GM18858 (cell line): ENCODE results near the gene SCT.

Experiments
- ATAC-seq: cut with Tn5 transposase; IDR thresholded peaks from one replicate; pipeline ENCODE4 v1.9.1; 2021; ENCODE audit not compliant: unreplicated experiment

SCT gene

DNA sequence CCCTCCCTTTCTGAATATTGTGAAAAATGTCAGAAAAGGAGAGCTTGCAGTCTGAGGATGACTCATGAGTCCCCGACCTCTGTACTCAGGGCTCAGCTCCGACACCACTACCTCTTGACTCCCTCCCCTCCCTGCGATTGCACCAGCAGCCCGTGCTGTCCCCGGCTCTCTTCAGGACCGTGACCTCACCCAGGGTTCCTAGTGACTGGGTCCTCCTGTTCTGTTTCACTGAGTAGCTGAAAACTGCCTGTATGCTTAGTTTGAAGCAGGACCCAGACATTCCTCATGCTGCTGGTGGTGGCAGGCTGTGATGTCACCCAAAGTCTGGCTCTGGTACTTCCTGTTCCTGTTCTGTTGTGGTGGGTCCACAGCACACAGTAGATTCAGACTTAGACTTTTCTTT is 39.0 kb downstream of the SCT start:
- no peak for ATAC-seq

DNA sequence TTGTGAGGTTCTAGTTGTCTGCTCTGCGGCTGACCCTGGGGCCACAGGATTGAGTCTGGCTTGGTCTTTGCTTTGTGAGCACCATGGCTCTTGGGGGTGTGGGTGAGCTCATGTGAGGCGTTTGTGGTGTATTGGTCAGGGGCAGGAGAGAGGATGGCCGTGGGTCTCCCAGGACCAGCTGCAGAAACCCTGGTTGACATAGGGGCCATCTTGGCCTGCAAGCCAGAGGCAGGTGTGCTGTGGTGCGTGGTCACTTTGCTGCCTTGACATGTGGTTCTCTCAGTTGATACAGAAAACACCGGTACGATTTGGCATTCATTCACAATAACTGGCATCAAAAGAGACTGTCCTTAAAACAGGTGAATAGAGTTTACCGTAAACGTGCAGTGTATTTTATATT is 39.4 kb downstream of the SCT start:
- no peak for ATAC-seq

DNA sequence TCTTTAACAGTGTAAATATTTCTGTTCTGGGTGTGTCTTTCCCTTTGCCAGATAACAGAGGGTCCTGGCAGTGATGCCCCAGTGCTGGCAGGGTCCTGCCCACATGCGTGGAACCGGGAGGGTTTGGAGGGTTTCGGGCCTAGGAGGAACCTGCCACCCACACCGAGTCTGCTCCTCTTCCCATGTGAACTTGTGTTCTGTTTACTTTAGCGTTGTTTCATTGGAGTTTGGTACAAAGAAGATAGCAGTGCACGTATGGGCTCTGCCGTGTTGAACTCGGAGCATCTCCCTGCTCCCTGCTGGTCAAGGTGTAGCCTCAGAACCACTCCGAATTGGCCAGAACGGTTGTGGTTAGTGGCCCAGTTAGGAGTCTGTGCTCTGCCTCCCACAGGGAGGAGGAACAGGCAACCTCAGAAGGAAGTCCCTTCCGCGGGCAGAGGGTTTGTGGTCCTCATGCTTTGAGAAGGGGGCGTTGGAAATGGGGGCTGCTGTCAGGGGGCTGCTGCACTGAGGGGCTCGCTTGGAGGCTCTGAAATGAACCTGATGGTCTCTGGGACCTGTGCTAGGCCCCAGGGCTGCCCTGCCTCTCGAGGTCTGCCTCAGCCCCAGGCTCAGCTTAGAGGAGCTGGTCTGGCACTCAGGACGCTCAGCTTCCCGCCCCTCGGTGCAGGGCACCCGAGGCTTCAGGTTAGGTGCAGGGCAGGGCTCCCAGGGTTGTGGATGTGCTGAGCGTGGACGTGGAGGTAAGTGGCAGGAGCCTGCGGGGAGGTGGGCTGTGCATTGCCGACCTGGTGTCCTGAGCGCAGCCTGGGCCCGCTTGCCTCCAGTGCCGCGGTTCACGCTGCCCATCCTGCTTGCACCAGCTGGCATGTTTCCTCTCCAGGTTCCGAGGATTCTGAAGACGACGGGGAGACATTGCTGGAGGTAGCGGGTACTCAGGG is 40.3 kb downstream of the SCT start:
- ATAC-seq = no peak

DNA sequence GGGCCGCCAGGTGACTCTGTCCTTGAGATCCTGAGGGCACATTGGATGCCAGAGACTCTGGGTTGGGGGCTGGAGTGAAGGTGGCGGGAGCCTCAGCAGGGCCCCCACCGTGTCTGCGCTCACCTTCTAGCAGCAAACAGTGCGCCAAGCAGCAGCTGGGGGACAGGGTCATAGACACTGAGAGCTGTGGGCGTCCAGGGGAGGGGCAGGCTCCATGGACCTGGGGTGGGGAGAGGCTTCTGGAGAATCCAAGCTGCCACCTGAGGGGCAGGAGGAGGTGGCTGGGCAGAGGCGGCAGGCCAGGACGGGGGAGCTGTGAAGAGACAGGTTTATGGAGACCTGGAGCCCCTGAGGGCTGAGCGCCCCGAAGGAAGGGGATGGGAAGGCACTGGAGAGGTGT is 42.7 kb downstream of the SCT start:
- no peak for ATAC-seq

DNA sequence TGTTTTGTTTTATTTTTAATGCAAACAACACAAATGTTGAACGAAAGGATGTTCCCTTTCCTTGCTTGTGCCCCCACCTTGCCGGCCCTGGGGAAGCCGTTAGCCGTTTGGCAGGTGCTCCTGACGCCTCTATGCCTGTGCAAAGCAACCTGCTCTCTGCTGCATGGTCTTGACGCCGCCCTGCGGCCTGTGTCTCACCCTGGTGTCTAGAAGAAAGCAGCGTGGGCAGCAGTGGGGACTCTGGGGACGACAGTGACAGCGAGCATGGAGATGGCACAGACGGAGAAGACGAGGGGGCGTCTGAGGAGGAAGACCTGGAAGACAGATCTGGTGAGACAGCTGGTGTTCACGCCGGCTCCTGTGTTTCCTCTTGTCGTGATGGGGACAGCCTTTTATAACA is 45.2 kb downstream of the SCT start:
- ATAC-seq = no peak

DNA sequence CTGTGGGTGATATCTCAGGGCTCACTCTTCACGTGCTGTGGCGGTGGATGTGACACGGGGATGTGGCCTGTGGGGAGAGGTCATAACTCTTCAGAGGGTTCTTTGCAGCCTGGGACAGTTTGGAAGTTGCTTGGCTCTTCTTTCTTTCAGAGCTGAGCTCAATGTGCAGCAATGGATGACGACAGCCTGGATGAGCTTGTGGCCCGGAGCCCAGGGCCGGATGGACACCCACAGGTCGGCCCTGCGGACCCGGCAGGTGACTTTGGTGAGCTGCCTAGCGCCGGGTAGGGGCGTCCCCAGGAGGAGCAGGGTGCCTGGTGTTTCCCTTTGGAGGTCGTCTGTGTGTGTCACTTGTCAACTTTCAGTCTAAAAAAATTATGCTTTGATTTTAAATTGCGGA is 45.6 kb downstream of the SCT start:
- no peak for ATAC-seq

DNA sequence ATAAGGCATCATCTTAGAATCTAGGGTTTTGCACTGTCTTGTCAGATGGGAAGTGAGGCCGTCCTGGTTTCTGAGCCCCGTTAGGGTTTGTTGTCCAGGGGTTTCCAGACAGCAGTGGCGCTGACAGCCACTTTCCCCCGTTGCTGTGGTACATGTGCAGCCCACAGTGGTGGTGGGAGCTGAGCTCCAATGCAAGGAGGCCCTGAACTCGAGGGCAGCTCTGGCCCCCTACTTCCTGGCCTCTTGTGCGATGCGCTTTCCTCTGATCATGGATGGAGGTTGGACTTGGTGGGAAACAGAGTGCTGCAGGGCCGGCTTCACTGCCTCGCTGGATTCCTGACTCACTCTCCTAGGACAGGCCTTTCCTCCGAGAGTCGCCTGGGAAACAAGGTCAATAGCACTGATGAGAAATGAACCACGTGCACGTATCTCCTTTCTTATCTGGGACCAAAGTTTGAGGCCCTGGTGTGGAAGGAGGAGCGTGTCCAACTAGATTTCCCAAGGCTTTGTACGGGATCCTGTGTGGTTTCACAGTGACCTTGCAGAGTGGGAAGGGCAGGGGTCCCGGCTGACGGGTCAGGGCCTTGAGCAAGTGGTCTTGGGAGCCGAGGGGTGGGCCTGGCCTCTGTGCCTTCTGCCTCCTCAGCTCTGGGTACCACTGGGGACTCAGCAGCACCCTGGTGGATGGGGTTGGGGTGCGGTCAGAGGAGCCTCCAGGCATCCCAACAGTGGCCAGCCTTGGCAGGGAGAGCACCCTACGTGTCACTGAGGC is 47.0 kb downstream of the SCT start:
- no peak for ATAC-seq

DNA sequence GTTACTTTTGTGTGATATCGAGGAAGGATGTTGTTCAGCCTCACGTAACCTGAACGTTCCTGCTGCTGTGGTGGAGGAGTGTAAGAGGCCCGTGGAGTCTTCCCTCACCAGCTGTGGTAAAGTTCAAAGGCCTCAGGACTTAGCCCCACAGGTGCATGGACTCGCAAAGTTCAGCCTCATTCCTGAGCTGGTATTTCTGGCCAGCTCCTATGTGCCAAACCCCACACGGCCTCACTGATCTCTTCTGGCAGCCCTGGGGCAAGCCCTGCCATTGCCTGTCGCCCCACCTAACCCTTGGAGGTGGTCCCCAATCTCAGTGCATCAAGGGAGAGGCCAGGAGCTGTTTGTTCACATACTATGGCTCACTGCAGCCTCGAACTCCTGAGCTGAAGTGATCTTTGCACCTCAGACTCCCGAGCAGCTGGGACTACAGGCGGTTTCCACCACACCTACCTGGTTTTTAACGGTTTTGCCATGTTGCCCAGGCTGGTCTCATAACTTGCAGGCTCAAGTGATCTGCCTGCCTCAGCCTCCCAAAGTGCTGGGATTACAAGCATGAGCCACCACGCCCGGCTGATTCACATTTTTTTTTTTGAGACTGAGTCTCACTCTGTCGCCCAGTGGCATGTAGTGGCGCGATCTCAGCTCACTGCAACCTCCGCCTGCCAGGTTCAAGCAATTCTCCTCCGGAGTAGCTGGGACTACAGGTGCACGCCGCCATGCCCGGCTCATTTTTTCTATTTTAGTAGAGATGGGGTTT is 48.5 kb downstream of the SCT start:
- ATAC-seq = no peak

DNA sequence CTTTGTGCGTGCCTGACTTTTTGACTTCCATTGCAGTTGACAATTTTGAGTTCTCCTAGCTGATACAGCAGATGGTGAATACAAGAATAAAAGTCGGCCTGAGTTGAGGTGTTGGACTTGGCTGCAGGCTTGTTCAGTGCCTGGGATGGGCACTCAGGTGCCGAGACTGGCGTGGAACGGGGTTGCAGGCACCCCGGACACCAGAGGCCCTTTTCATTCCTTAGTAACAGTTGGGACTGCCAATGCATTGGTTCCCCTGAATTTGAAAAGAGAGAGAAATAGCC is 49.4 kb downstream of the SCT start:
- ATAC-seq = no peak

DNA sequence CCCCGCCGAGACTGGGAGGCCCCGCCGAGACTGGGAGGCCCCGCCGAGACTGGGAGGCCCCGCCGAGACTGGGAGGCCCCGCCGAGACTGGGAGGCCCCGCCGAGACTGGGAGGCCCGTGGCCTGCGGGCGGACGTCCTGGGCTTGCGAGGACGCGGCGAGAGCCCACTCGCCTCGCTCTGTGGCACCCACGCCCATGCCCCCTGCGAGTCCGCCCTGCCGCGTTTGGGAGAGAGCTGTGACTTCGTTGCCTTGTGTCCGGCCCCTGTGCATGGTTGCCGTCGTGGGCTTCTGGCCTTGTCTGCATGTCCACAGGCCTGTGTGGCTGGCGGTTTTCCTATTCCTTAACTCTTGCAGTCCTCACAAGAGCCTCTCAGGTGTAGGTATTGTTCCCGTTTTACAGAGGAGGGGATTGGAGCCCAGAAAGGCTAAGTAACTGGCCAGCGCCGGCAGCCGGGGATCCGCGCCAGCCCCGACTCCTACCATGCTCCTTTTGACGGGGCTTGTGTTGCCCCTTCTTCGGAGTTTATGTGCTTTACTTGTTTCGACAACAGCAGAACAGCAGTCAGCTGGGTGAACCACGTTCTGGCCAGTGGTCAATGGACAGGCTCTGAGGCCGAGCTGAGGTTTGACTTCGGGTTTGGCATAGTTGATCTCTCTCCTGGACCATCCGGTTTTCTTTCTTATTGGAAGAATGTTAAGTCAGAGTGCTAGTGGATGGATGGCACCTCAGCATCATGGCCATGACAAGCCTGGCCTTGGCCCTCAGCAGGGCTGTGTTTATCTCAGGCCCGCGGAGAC is 50.0 kb downstream of the SCT start:
- ATAC-seq = no peak
